NCI-H748 treated with DMSO at 0.1 percent for 48 hours (cell line): ENCODE data around the gene MAGEA8.
"Not testable (repeated sequence)": the region's sequence is repeated elsewhere in the genome, so short reads cannot be mapped to it uniquely, and the experiment has no call there.

ENCODE experiments used
- DNase-seq: peaks from one replicate; lab custom pipeline; 2025; lab: John Stamatoyannopoulos, UW

The MAGEA8 gene, protein sequence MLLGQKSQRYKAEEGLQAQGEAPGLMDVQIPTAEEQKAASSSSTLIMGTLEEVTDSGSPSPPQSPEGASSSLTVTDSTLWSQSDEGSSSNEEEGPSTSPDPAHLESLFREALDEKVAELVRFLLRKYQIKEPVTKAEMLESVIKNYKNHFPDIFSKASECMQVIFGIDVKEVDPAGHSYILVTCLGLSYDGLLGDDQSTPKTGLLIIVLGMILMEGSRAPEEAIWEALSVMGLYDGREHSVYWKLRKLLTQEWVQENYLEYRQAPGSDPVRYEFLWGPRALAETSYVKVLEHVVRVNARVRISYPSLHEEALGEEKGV

GRCh38 chrX:149881081-149881711 is at the start of gene MAGEA8:
MAGEA8 (plus strand) TSS chrX:149881183; CDS start chrX:149884273, 3,090 bp downstream.
- no peak for DNase-seq

DNA sequence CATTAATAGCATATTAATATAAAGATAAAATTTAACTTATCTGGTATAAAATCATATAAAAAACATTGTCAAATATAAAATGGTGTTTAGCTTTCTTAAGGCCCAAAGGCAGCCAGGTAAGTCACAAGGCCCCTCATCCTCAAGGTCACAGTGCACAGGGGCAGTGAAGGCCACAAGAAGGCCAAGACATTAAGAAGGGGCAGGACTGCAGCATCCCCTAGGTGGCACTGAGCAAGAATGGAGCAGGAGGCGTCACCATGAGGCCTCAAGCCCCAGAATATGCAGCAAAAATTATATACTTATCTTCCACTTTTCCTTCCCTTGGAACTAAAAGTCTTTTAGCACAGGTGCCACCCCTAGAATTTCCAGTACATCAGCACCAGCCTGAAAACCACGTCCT is 49.5 kb upstream of the MAGEA8 start:
- DNase-seq, result no peak

GRCh38 chrX:149836728-149837127 is 44.3 kb upstream of the MAGEA8 start:
- not testable (repeated sequence) for DNase-seq

DNA sequence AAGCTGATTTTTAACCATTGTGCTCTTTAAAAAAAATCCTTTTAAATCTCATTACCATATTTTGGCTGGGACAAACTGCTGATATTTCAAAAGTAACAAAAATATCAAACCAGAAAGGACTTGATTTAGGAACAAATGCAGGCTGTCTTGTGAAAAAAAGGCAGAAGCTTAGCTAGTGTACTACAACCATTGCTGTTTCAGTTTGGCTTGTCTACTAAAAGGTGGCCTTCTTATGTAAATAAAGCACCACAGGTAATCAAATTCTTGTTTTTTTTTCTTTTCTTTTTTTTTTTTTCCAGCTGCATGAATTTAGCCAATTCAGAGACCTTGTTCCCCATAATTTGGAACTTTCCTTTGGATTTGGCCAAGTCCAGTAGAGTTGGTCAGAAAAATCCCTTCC is 43.8 kb upstream of the MAGEA8 start:
- DNase-seq, result no peak

DNA sequence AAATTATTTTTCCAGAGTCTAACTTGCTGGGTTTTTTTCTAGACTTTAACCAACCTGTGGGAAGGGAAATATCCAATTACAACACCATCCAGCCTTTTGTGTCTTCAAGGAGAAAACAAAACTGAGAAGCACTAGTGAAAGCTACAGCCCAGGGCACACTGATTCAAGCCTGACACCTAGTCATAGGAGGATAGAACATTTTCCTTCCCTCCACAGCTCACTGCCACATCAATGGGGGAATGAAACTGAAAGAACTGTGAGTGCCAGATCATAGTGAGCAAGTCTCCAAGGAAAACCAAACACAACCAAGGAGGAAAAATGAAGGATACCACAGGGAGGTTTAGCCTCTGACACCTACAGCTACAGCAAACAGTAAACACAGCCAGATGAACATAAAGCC is 43.3 kb upstream of the MAGEA8 start:
- DNase-seq, result no peak

- no peak for DNase-seq
Measured at GRCh38 chrX:149841929-149842328, 39.1 kb upstream of the MAGEA8 start.

DNA sequence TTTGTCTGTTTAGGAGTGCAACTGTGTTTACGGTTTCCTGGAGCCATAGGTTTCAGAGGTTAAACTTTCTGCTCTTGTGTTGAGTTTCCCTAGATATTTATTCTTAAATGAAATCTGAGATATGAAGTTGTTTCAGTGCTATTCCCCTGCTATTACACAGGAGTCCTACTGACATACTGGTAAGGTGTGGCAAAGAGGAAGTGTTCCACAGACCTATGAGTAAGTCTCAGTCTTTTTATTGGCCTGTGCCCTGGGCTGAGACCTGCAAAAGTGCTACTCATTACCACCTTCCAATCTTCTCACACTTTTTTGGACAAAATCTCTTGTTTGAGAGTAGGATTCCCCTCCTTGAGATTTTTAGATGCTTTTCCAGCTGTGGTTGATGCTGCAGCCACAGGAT is 35.6 kb upstream of the MAGEA8 start:
- no peak for DNase-seq

GRCh38 chrX:149846789-149847188 is 34.2 kb upstream of the MAGEA8 start:
- DNase-seq, result no peak

DNA sequence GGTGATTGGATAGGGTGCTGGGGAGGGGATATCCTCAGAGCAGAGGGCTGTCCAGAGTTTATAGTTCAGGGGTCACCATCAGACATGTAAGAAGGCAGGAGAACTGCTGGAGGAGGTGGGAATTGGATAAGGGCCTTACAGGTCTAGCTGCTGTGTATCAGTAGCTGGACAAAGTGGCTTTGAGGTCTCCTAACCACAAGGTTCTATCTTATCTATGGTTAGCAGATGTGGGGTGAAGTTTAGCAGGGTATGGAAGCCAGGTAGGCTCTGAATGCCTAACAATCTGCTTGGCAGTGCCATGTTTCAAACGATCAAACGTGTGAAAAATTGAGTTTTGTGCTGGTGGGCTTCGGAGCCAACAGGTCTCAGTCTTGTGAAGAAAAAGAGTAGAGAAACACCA is 32.1 kb upstream of the MAGEA8 start:
- DNase-seq, result no peak

DNA sequence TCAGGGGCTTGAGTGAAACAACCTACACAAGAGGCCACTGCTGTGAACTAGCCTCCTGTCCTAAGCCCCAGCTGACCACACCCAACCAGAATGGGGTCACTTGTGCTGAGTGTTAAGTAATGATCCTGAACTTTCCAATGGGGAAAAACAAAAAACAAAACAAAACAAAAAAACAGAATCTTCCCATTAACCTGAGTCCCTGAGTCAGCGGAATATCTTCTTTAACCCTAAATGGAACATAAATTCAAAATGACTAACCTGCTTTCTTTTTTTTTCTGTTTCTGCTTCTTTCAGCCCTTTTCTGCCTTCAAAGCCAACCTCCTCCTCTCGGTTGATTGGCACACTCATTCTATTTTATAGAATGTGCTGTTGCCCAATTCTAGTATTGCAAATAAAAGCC is 31.2 kb upstream of the MAGEA8 start:
- no peak for DNase-seq

GRCh38 chrX:149851864-149852263 is 29.1 kb upstream of the MAGEA8 start:
- DNase-seq, result no peak

DNA sequence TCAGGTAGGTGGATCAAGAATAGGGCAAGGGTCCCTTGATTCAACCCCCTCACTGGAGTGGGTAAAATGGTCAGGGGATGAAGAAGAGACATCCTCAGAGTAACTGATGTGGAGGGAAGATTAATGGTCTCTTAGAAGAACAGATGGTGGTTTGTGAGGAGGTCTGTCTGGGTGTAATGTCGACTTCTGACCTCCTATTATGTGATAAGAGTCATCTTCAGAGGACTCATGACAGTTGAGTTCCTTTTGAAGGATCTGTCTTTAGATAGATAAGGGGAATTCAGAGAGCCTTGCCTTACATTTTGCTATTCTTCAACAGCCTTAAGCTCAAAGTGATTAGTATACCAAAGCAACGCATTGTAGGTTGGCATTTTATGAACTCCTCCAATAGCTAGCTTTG is 27.1 kb upstream of the MAGEA8 start:
- DNase-seq, result no peak

DNA sequence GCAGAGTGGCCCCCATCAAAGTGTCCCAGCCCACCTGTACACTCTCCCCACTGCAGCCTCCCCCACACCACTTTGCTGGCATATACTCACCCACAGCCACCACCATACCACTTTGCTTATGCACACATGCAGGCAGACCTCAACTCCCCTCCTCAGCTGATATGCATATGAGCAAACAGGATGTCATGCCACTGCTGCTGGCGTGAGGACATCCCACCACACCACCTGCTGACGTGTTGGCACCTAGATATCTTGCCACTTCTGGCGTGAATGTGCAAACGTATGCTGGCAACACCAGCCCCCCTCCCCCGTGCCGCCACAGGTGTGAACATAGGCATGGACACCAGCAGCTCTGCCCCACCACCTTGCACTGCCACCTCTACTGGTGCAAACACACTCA is 22.4 kb upstream of the MAGEA8 start:
- DNase-seq, result no peak

- no peak for DNase-seq
Measured at GRCh38 chrX:149860445-149860844, 20.5 kb upstream of the MAGEA8 start.

GRCh38 chrX:149865390-149865789 is 15.6 kb upstream of the MAGEA8 start:
- DNase-seq, result no peak

GRCh38 chrX:149867488-149867887 is 13.5 kb upstream of the MAGEA8 start:
- DNase-seq, result no peak

DNA sequence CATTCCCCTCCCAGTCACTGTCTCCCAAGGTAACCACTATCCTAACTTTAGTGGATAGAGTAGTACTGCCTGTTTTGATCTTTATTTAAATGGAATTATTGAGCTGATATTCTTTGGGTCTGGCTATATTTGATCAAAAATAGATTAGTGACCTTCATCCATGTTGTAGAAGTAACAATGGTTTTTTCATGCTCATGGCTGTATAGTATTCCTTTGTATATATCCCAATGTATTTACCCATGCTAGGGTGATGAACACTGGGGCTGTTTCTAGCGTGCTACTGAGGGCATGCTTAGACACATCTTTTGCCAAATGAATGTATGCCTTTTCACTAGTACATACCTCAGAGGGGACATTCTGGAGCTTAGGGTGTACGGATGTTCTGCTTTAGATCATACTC is 10.1 kb upstream of the MAGEA8 start:
- no peak for DNase-seq

DNA sequence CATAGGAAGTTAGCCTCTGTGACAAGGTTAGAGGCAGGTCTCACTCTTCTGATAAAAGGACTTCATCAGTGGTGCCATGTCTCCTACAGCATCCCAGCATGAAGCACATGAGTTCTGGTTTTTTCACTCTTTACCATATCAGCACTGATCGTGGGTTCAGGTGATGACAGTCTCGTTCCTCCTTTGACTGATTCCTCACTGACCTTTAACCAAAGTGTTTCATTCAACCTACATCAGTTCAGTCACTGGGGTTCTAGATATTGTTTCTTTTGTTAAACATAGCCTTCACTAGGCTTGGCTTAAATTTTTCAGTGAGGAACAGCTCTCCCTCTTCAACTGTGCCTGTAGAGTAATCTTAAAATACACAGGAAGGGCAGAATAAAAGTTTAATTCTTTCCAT is 9.6 kb upstream of the MAGEA8 start:
- DNase-seq, result no peak

- DNase-seq, result no peak
Measured at GRCh38 chrX:149871940-149872339, 9.0 kb upstream of the MAGEA8 start.

- no peak for DNase-seq
Measured at GRCh38 chrX:149877157-149877556, 3.8 kb upstream of the MAGEA8 start.

GRCh38 chrX:149877636-149878035 is 3.3 kb upstream of the MAGEA8 start:
- DNase-seq, result no peak

DNA sequence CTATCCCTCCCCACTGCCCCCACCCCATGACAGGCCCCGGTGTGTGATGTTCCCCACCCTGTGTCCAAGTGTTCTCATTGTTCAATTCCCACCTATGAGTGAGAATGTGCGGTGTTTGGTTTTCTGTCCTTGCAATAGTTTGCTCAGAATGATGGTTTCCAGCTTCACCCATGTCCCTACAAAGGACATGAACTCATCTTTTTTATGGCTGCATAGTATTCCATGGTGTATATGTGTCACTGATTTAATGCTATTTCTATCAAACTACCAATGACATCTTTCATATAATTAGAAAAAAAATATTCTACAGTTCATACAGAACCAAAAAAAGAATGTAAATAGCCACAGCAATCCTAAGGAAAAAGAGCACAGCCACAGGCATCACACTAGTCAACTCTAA is 9.8 kb downstream of the MAGEA8 start:
- DNase-seq, result not testable (repeated sequence)

DNA sequence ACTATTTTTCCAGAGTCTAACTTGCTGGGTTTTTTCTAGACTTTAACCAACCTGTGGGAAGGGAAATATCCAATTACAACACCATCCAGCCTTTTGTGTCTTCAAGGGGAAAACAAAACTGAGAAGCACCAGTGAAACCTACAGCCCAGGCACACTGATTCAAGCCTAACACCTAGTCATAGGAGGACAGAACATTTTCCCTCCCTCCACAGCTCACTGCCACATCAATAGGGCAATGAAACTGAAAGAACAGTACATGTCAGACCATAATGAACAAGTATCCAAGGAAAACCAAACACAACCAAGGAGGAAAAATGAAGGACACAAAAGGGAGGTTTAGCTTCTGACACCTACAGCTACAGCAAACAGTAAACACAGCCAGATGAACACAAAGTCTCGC is 17.6 kb downstream of the MAGEA8 start:
- no peak for DNase-seq
